Suprapubic skin (tissue), 4 donors: ENCODE results near the gene SUGT1.

ENCODE experiments used
- EP300 ChIP-seq: sonication (generic); formaldehyde crosslinking; IDR thresholded peaks from one replicate; pipeline ENCODE4 v1.6.1; 2017; ENCODE audit warnings: antibody characterized with exemption
- POLR2A ChIP-seq, 2 donors: fragments of 450-650 bp; IDR thresholded peaks; one replicate each; pipeline ENCODE4 v1.6.1; 2017; ENCODE audit warnings: antibody characterized with exemption in 2 of 2, mild to moderate bottlenecking in 2 of 2, moderate library complexity in 2 of 2
- POLR2AphosphoS5 ChIP-seq, 3 donors: sonication (generic); formaldehyde crosslinking; IDR thresholded peaks; one replicate each; pipeline ENCODE4 v1.6.1; 2017; ENCODE audit warnings: antibody characterized with exemption in 3 of 3
- TF ChIP-seq, protein P1 (sequence below), 2 donors: fragments of 200-600 bp in 1 of 2; fragments of 450-650 bp in 1 of 2; sonication (generic) in 1 of 2; IDR thresholded peaks; one replicate each; pipeline ENCODE4 v1.5.1; 2016 to 2019; ENCODE audit warnings: antibody characterized with exemption in 2 of 2, mild to moderate bottlenecking in 1 of 2, moderate library complexity in 1 of 2

DNA sequence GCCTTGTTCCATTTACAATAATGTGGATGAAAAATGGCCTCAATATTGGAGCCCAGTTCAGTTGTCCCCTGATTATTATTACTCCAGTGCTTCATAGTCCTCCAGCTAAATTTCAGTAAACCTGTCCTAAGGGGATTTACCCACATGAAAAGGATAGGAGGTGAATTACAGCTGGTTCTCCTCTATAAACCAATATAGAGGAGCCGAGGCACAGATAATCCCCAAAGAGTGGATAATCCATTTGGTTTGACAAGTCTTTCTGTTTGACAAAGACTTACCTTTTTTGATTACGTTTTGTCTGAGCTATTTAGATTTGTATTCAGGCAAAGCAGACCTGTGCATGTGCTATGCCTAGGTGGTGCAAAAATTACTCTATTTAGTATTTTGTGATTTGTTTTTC, 84.3 kb downstream of the SUGT1 start:
- TF ChIP-seq, protein P1, sequence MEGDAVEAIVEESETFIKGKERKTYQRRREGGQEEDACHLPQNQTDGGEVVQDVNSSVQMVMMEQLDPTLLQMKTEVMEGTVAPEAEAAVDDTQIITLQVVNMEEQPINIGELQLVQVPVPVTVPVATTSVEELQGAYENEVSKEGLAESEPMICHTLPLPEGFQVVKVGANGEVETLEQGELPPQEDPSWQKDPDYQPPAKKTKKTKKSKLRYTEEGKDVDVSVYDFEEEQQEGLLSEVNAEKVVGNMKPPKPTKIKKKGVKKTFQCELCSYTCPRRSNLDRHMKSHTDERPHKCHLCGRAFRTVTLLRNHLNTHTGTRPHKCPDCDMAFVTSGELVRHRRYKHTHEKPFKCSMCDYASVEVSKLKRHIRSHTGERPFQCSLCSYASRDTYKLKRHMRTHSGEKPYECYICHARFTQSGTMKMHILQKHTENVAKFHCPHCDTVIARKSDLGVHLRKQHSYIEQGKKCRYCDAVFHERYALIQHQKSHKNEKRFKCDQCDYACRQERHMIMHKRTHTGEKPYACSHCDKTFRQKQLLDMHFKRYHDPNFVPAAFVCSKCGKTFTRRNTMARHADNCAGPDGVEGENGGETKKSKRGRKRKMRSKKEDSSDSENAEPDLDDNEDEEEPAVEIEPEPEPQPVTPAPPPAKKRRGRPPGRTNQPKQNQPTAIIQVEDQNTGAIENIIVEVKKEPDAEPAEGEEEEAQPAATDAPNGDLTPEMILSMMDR (IDR thresholded peaks at IDR 0.05), result no peak
- TF ChIP-seq POLR2A (IDR thresholded peaks at IDR 0.05) (no peak), EP300 (no peak), POLR2AphosphoS5 (IDR thresholded peaks at IDR 0.05) (no peak)
